SK-N-SH (cell line): ENCODE data around the gene ERCC8. TPM values are rescaled to one million over a fixed set of nuclear protein-coding genes. Genes with fewer than 3 reads are reported as not detected.

Experiments
- CTCF ChIA-PET: fragments of 300-600, 350-600 bp; formaldehyde crosslinking; extraction: SDS; loops from one replicate; lab custom pipeline; 2021; lab: Yijun Ruan, JAX
- POLR2A ChIA-PET: fragments of 350-600 bp; sonication (Branson Sonifier 250); formaldehyde crosslinking; extraction: SDS; loops from one replicate; lab custom pipeline; 2020; ENCODE audit warnings: antibody characterized with exemption, inconsistent platforms; lab: Yijun Ruan, JAX
- DNase-seq: peaks from one replicate; pipeline ENCODE4 v3.0.0; 2012
- H2AFZ ChIP-seq: fragments of 200-600 bp; sonication (generic); 2 replicates; pipeline ENCODE4 v1.8.1; 2016; ENCODE audit warnings: antibody characterized with exemption, mild to moderate bottlenecking, low read depth
- H3F3A ChIP-seq: fragments of 200-600 bp; sonication (generic); replicated peaks from 2 replicates; pipeline ENCODE3; 2016; ENCODE audit warnings: antibody characterized with exemption, mild to moderate bottlenecking; ENCODE audit not compliant: insufficient read depth
- H3K27ac ChIP-seq, 2 experiments: fragments of 200-500 bp in 1 of 2; fragments of 200-600 bp in 1 of 2; sonication (Bioruptor generic) in 1 of 2; sonication (generic), shearing (Covaris generic) in 1 of 2; 2 replicates each; pipeline versions ENCODE4 v1.5.1 to v1.6.1; 2014 to 2016; ENCODE audit warnings: low read depth in 2 of 2, inconsistent platforms in 1 of 2, low read length in 1 of 2, mild to moderate bottlenecking in 1 of 2, mixed read lengths in 1 of 2
- H3K27me3 ChIP-seq: fragments of 200-600 bp; sonication (generic), shearing (Covaris generic); 2 replicates; pipeline ENCODE4 v1.6.1; 2016; ENCODE audit warnings: mixed run types; ENCODE audit not compliant: insufficient read depth
- H3K36me3 ChIP-seq, 2 experiments: fragments of 200-500 bp in 1 of 2; fragments of 200-600 bp in 1 of 2; sonication (Bioruptor generic) in 1 of 2; sonication (generic) in 1 of 2; replicated peaks in 1 of 2; 2 replicates each; pipeline versions ENCODE3 to v1.5.1; 2014 to 2016; ENCODE audit warnings: low read length in 1 of 2, mild to moderate bottlenecking in 1 of 2; ENCODE audit not compliant: insufficient read depth in 2 of 2, control insufficient read depth in 1 of 2
- H3K4me1 ChIP-seq, 2 experiments: fragments of 200-500 bp in 1 of 2; fragments of 200-600 bp in 1 of 2; sonication (Bioruptor generic) in 1 of 2; sonication (generic), shearing (Covaris generic) in 1 of 2; 2 replicates each; pipeline versions ENCODE4 v1.5.1 to v1.6.1; 2014 to 2016; ENCODE audit warnings: low read depth in 1 of 2, low read length in 1 of 2, mixed run types in 1 of 2; ENCODE audit not compliant: insufficient read depth in 2 of 2, control insufficient read depth in 1 of 2
- H3K4me2 ChIP-seq: fragments of 200-600 bp; sonication (generic), shearing (Covaris generic); 2 replicates; pipeline ENCODE4 v1.6.1; 2017; ENCODE audit warnings: mixed run types
- H3K4me3 ChIP-seq, 2 experiments: fragments of 200-500 bp in 1 of 2; fragments of 200-600 bp in 1 of 2; sonication (Bioruptor generic) in 1 of 2; sonication (generic), shearing (Covaris generic) in 1 of 2; 2 replicates each; pipeline versions ENCODE4 v1.5.1 to v1.8.1; 2014 to 2016; ENCODE audit warnings: low read depth in 2 of 2, inconsistent platforms in 1 of 2, low read length in 1 of 2, mild to moderate bottlenecking in 1 of 2, mixed read lengths in 1 of 2, moderate library complexity in 1 of 2
- H3K79me2 ChIP-seq: fragments of 200-600 bp; sonication (generic); 2 replicates; pipeline ENCODE4 v1.8.1; 2017; ENCODE audit warnings: mild to moderate bottlenecking; ENCODE audit not compliant: insufficient read depth
- H3K9ac ChIP-seq: fragments of 200-600 bp; sonication (generic); 2 replicates; pipeline ENCODE4 v1.6.1; 2017; ENCODE audit warnings: mixed run types
- H3K9me2 ChIP-seq: fragments of 200-600 bp; sonication (generic); 2 replicates; pipeline ENCODE4 v1.6.1; 2017; ENCODE audit warnings: mixed run types
- H3K9me3 ChIP-seq: fragments of 200-600 bp; sonication (generic); 2 replicates; pipeline ENCODE4 v1.6.1; 2017; ENCODE audit warnings: mixed run types, mild to moderate bottlenecking, moderate library complexity
- H4K20me1 ChIP-seq: fragments of 200-600 bp; sonication (generic); 2 replicates; pipeline ENCODE4 v1.6.1; 2017; ENCODE audit warnings: mild to moderate bottlenecking, mixed run types; ENCODE audit not compliant: insufficient read depth
- EP300 ChIP-seq, 2 experiments: IDR thresholded peaks; 2 replicates each; pipeline versions ENCODE4 v1.4.0 to v1.6.1; 2012; ENCODE audit warnings: borderline replicate concordance in 1 of 2, low read depth in 1 of 2, low read length in 1 of 2
- EZH2phosphoT487 ChIP-seq: fragments of 200-600 bp; sonication (generic); IDR thresholded peaks from 2 replicates; pipeline ENCODE4 v1.6.1; 2017; ENCODE audit warnings: low read depth, mixed run types, mild to moderate bottlenecking, antibody characterized with exemption, moderate library complexity, borderline replicate concordance
- FOXJ3 ChIP-seq: sonication (generic); formaldehyde crosslinking; IDR thresholded peaks from 2 replicates; pipeline ENCODE4 v1.5.1; 2020; ENCODE audit warnings: mild to moderate bottlenecking, missing genetic modification reagents
- FOXM1 ChIP-seq: IDR thresholded peaks from 2 replicates; pipeline ENCODE4 v1.4.0; 2012; ENCODE audit warnings: low read depth, mild to moderate bottlenecking
- GABPA ChIP-seq: IDR thresholded peaks from 2 replicates; pipeline ENCODE4 v1.4.0; 2012; ENCODE audit warnings: low read depth, mild to moderate bottlenecking
- GATA2 ChIP-seq: sonication (generic); formaldehyde crosslinking; IDR thresholded peaks from 2 replicates; pipeline ENCODE4 v1.5.0; 2020; ENCODE audit warnings: mild to moderate bottlenecking, missing genetic modification reagents
- NFIC ChIP-seq: IDR thresholded peaks from 2 replicates; pipeline ENCODE4 v1.4.0; 2012; ENCODE audit warnings: borderline replicate concordance
- NRF1 ChIP-seq: IDR thresholded peaks from 2 replicates; pipeline ENCODE4 v1.6.1; 2012; ENCODE audit warnings: low read depth, mild to moderate bottlenecking, low read length
- PBX3 ChIP-seq: IDR thresholded peaks from 2 replicates; pipeline ENCODE4; 2012
- POLR2AphosphoS5 ChIP-seq: IDR thresholded peaks from 2 replicates; pipeline ENCODE4 v1.6.1; 2012; ENCODE audit warnings: low read depth, low read length
- RCOR1 ChIP-seq: fragments of 150-350 bp; IDR thresholded peaks from 2 replicates; pipeline ENCODE4 v1.6.1; 2017; ENCODE audit warnings: antibody characterized with exemption, low read length
- REST ChIP-seq: IDR thresholded peaks from 2 replicates; pipeline ENCODE4 v1.6.1; 2012; ENCODE audit warnings: mild to moderate bottlenecking, low read depth, low read length, moderate library complexity
- RFX5 ChIP-seq: IDR thresholded peaks from 2 replicates; pipeline ENCODE4 v1.6.1; 2012; ENCODE audit warnings: mild to moderate bottlenecking, improper control_type of control experiment, low read length
- SIN3A ChIP-seq: IDR thresholded peaks from 2 replicates; pipeline ENCODE4 v1.6.1; 2012; ENCODE audit warnings: low read depth, mild to moderate bottlenecking, low read length, moderate library complexity, borderline replicate concordance
- TAF1 ChIP-seq: IDR thresholded peaks from 2 replicates; pipeline ENCODE4 v1.6.1; 2012; ENCODE audit warnings: low read depth, mild to moderate bottlenecking, low read length, moderate library complexity, borderline replicate concordance
- WGBS: methylation state at CpG from one replicate; pipeline ENCODE4 v1.1.6; 2017; ENCODE audit warnings: low lambda C conversion rate; 5-methylcytosine and 5-hydroxymethylcytosine counted together
- polyA plus RNA-seq, 3 experiments: library from polyadenylated mRNA; depleted of rRNA; stranded (reverse); fragments of >200 nt; gene quantifications; 2 replicates each; pipeline ENCODE4 v1.2.3, GENCODE V29; 2012
- TF ChIP-seq, protein P1 (sequence below): IDR thresholded peaks from 2 replicates; pipeline ENCODE4 v1.4.0; 2012; ENCODE audit warnings: low read depth
- TF ChIP-seq, protein P2 (sequence below): IDR thresholded peaks from 2 replicates; pipeline ENCODE4 v1.4.0; 2012; ENCODE audit warnings: low read depth, borderline replicate concordance
- TF ChIP-seq, protein P3 (sequence below): fragments of 150-350 bp; IDR thresholded peaks from 2 replicates; pipeline ENCODE4 v1.6.1; 2016; ENCODE audit warnings: mild to moderate bottlenecking, low read depth, low read length

ERCC8 gene
- polyA plus RNA-seq, 1 of the 3 experiments (the other 2 are of a cell fraction): 11.6 TPM

GRCh38 chr5:60887746-60888145 is 57.1 kb downstream of the ERCC8 start:
- H3K27ac ChIP-seq: no peak overlapping the region
- no peaks in the 10 kb centered on the region for H3K4me1 ChIP-seq
- WGBS: 96% methylated on average over 2 of the region's 2 CpGs
- H3K9me3 ChIP-seq: no peaks in the 10 kb centered on the region
- no peaks in the 10 kb centered on the region for H3K9me2 ChIP-seq
- no peak for TF ChIP-seq FOXM1
- TF ChIP-seq GABPA: no peak
- TF ChIP-seq POLR2AphosphoS5: no peak
- TF ChIP-seq EZH2phosphoT487: no peak
- no peak for TF ChIP-seq FOXJ3 (CRISPR knock-in tag)
- TF ChIP-seq NRF1: no peak
- TF ChIP-seq, protein P1, sequence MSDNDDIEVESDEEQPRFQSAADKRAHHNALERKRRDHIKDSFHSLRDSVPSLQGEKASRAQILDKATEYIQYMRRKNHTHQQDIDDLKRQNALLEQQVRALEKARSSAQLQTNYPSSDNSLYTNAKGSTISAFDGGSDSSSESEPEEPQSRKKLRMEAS: no peak
- TF ChIP-seq GATA2 (CRISPR knock-in tag): no peak
- TF ChIP-seq RFX5: no peak
- TF ChIP-seq RCOR1: no peak
- TF ChIP-seq SIN3A: no peak
- no peak for TF ChIP-seq PBX3
- TF ChIP-seq NFIC: no peak
- TF ChIP-seq REST: no peak
- TF ChIP-seq, protein P2, sequence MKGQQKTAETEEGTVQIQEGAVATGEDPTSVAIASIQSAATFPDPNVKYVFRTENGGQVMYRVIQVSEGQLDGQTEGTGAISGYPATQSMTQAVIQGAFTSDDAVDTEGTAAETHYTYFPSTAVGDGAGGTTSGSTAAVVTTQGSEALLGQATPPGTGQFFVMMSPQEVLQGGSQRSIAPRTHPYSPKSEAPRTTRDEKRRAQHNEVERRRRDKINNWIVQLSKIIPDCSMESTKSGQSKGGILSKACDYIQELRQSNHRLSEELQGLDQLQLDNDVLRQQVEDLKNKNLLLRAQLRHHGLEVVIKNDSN: no peak
- TF ChIP-seq, protein P3, sequence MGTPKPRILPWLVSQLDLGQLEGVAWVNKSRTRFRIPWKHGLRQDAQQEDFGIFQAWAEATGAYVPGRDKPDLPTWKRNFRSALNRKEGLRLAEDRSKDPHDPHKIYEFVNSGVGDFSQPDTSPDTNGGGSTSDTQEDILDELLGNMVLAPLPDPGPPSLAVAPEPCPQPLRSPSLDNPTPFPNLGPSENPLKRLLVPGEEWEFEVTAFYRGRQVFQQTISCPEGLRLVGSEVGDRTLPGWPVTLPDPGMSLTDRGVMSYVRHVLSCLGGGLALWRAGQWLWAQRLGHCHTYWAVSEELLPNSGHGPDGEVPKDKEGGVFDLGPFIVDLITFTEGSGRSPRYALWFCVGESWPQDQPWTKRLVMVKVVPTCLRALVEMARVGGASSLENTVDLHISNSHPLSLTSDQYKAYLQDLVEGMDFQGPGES: no peak
- TF ChIP-seq TAF1: no peak
- TF ChIP-seq EP300 (IDR thresholded peaks at IDR 0.05; ENCODE audit: borderline replicate concordance in 1 of 2, low read depth in 1 of 2, low read length in 1 of 2): no peak
- no peak for DNase-seq
- H3K27me3 ChIP-seq: no peaks in the 10 kb centered on the region
- H3F3A ChIP-seq: no peaks in the 10 kb centered on the region
- no peaks in the 10 kb centered on the region for H4K20me1 ChIP-seq
- ChIA-PET CTCF (interaction anchor here (0.6 kb wide), 1 partner anchor 933 kb away, joined by 3 read pairs; no protein-coding TSS in a partner anchor), POLR2A (no interaction called here)
- peaks cover 0 to 14% of the 10 kb centered on the region in 2 experiments for H3K36me3 ChIP-seq
- H3K4me3 ChIP-seq: no peak overlapping the region
- no peak overlapping the region for H3K9ac ChIP-seq
- H3K79me2 ChIP-seq: no peaks in the 10 kb centered on the region
- H2AFZ ChIP-seq: no peak overlapping the region
- H3K4me2 ChIP-seq: no peak overlapping the region
